Measurements from ENCODE around the gene SMIM5.

SMIM5 gene

DNA sequence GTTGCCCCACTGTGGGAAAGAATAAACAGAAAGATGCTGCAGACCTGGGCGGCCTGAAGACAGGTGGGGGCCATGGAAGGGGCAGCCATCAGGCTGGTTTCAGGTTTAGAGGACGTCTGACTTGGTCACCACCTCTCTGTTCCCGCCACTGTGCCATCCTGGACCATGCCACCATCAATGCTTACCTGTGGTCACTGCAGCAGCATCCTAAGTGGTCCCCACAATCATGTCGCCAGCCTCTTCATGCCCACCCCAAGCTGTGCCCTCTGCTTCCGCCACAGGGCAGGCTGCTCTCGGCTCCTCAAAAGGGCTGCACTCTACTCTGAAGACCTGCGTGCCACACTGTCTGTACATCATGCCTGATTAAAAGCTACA lies 10.4 kb downstream of the SMIM5 start:
- Histone ChIP-seq H3K23ac (ENCODE audit: low read length in 2 of 2) (no peak overlapping the region), H3K4me1 (ENCODE audit: control insufficient read depth, insufficient read depth, low read depth, low read length) (peaks cover 30% of the 10 kb centered on the region), H3K14ac (ENCODE audit: low read length in 2 of 2) (no peak overlapping the region)

DNA sequence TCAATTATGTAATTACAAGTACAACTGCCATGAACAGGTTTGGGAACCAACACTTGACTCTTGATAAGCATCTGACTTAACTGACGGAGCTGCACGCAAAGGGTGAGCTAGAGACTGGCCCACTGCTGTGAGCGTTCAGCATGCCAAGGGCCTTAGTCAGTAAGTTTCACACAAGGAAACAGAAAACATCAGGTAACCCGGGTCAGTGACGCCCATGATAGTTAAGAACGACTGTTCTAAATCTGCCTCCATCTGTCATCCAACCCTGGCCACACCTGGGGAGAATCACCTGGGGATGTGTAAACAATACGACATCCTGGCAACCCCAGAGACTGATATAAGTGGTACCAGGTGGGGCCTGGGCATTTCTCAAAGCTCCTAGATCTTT lies 12.3 kb downstream of the SMIM5 start:
- H2BK12ac ChIP-seq (ENCODE audit: low read length in 2 of 2) = no peak overlapping the region
- peak overlapping the region; percentile 99 for H3K27ac ChIP-seq (ENCODE audit: low read length, poor library complexity, severe bottlenecking)
- peaks cover 32 to 44% of the 10 kb centered on the region in 2 experiments for H3K36me3 ChIP-seq (ENCODE audit: control insufficient read depth in 1 of 2, insufficient read depth in 2 of 2, low read depth in 1 of 2, low read length in 2 of 2)
- no peak overlapping the region for H3K18ac ChIP-seq (ENCODE audit: low read depth in 1 of 2, low read length in 2 of 2)
- peak overlapping the region; percentile 99 for H2AK5ac ChIP-seq (ENCODE audit: low read length, severe bottlenecking)
- no peak overlapping the region for H3K4ac ChIP-seq (ENCODE audit: low read depth in 1 of 2, low read length in 2 of 2)
- no peak overlapping the region for H2BK15ac ChIP-seq (ENCODE audit: low read depth, poor library complexity, severe bottlenecking)
- 70% methylated on average over 7 of the region's 7 CpGs for WGBS
- no peak overlapping the region for H3K4me3 ChIP-seq (ENCODE audit: insufficient read depth in 1 of 2, low read depth in 1 of 2, low read length in 2 of 2)
- no peak overlapping the region for H2AFZ ChIP-seq (ENCODE audit: low read depth, low read length)
- no peaks in the 10 kb centered on the region for H3K27me3 ChIP-seq (ENCODE audit: control insufficient read depth in 1 of 2, insufficient read depth in 1 of 2, low read length in 2 of 2)
- H3K9ac ChIP-seq (ENCODE audit: low read length) = no peak overlapping the region
- peak; percentile 50 for DNase-seq
- no peak overlapping the region for H3K14ac ChIP-seq (ENCODE audit: low read length in 2 of 2)
- H2BK5ac ChIP-seq (ENCODE audit: low read depth, low read length, poor library complexity, severe bottlenecking) = peak overlapping the region; percentile 98
- H3K4me2 ChIP-seq (ENCODE audit: low read length, poor library complexity, severe bottlenecking) = no peak overlapping the region
- no peak overlapping the region for H3K23ac ChIP-seq (ENCODE audit: low read length in 2 of 2)
- H4K91ac ChIP-seq (ENCODE audit: low read length) = no peak overlapping the region
- H2BK120ac ChIP-seq (ENCODE audit: low read depth, low read length) = no peak overlapping the region
- no peak overlapping the region for H4K8ac ChIP-seq (ENCODE audit: low read length)
- H3K4me1 ChIP-seq (ENCODE audit: control insufficient read depth, insufficient read depth, low read depth, low read length) = peaks cover 30% of the 10 kb centered on the region
- peaks cover 15% of the 10 kb centered on the region for H3K79me1 ChIP-seq (replicated peaks; ENCODE audit: low read length, poor library complexity, severe bottlenecking)
- H3K9me3 ChIP-seq (ENCODE audit: control insufficient read depth, low read length) = no peaks in the 10 kb centered on the region

More for the DNA sequence above, 10.4 kb downstream of the SMIM5 start:
- peaks cover 14 to 40% of the 10 kb centered on the region in 2 experiments for H3K36me3 ChIP-seq (ENCODE audit: control insufficient read depth in 1 of 2, insufficient read depth in 2 of 2, low read depth in 1 of 2, low read length in 2 of 2)
- no peak for DNase-seq
- no peak overlapping the region for H4K91ac ChIP-seq (ENCODE audit: low read length)
- H2BK120ac ChIP-seq (ENCODE audit: low read depth, low read length) = no peak overlapping the region
- H2AK5ac ChIP-seq (ENCODE audit: low read length, severe bottlenecking) = peak overlapping the region; percentile 71
- peaks cover 15% of the 10 kb centered on the region for H3K79me1 ChIP-seq (replicated peaks; ENCODE audit: low read length, poor library complexity, severe bottlenecking)
- no peak overlapping the region for H2BK15ac ChIP-seq (ENCODE audit: low read depth, poor library complexity, severe bottlenecking)
- no peak overlapping the region for H3K18ac ChIP-seq (ENCODE audit: low read depth in 1 of 2, low read length in 2 of 2)
- WGBS = 93% methylated on average over 7 of the region's 7 CpGs
- no peak overlapping the region for H2BK12ac ChIP-seq (ENCODE audit: low read length in 2 of 2)
- no peak overlapping the region for H3K4me2 ChIP-seq (ENCODE audit: low read length, poor library complexity, severe bottlenecking)
- H3K4ac ChIP-seq (ENCODE audit: low read depth in 1 of 2, low read length in 2 of 2) = no peak overlapping the region
- no peak overlapping the region for H3K9ac ChIP-seq (ENCODE audit: low read length)
- no peak overlapping the region for H3K4me3 ChIP-seq (ENCODE audit: insufficient read depth in 1 of 2, low read depth in 1 of 2, low read length in 2 of 2)
- H2AFZ ChIP-seq (ENCODE audit: low read depth, low read length) = no peak overlapping the region
- no peak overlapping the region for H2BK5ac ChIP-seq (ENCODE audit: low read depth, low read length, poor library complexity, severe bottlenecking)
- H4K8ac ChIP-seq (ENCODE audit: low read length) = no peak overlapping the region
- no peak overlapping the region for H3K27ac ChIP-seq (ENCODE audit: low read length, poor library complexity, severe bottlenecking)
- no peaks in the 10 kb centered on the region for H3K27me3 ChIP-seq (ENCODE audit: control insufficient read depth in 1 of 2, insufficient read depth in 1 of 2, low read length in 2 of 2)
- H3K9me3 ChIP-seq (ENCODE audit: control insufficient read depth, low read length) = no peaks in the 10 kb centered on the region

DNA sequence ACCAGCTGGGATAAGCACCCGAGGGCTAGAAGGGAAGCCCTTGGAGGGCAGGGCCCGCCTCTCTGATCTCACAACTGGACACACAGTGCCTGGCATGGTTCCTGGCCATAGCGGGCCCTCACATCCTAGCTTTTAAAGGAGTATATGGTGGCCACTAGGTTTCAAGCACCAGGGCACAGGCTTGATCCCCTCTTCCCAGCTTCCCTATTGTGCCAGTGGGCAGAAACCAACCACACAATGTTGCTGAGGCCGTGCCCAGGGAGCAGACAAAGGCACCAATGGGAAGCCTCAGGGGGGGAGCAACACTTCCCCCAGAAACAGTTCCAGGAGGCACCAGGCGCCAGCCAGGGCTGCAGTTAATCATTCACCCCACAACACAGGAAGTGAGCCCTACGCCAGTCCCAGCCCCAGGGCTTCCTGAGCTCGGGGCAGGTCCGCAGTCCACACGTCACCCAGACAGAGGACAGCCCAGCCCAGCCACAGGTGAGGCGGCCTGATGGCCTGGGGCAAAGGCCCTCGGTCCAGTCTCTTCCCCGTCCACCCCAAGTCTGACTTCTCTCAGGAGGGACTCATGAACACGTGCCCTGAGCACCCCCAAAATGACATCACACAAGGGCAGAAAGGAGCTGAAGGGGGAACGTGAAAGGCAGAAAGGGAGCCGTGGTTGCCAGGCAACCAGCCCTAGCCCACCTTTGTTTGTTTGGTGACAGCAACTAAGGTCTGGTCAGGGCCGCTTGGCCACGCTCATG lies 12.8 kb downstream of the SMIM5 start:
- Histone ChIP-seq H2BK15ac (ENCODE audit: low read depth, poor library complexity, severe bottlenecking) (no peak overlapping the region), H4K8ac (ENCODE audit: low read length) (no peak overlapping the region), H2BK120ac (ENCODE audit: low read depth, low read length) (no peak overlapping the region), H3K4me3 (ENCODE audit: insufficient read depth in 1 of 2, low read depth in 1 of 2, low read length in 2 of 2) (no peak overlapping the region), H3K18ac (ENCODE audit: low read depth in 1 of 2, low read length in 2 of 2) (no peak overlapping the region), H2BK5ac (ENCODE audit: low read depth, low read length, poor library complexity, severe bottlenecking) (peak overlapping the region; percentile 98), H3K9ac (ENCODE audit: low read length) (no peak overlapping the region), H3K27me3 (ENCODE audit: control insufficient read depth in 1 of 2, insufficient read depth in 1 of 2, low read length in 2 of 2) (no peaks in the 10 kb centered on the region), H2AFZ (ENCODE audit: low read depth, low read length) (no peak overlapping the region), H3K23ac (ENCODE audit: low read length in 2 of 2) (no peak overlapping the region), H3K36me3 (ENCODE audit: control insufficient read depth in 1 of 2, insufficient read depth in 2 of 2, low read depth in 1 of 2, low read length in 2 of 2) (peaks cover 37 to 44% of the 10 kb centered on the region in 2 experiments), H3K27ac (ENCODE audit: low read length, poor library complexity, severe bottlenecking) (peak overlapping the region; percentile 99), H3K9me3 (ENCODE audit: control insufficient read depth, low read length) (no peaks in the 10 kb centered on the region), H3K14ac (ENCODE audit: low read length in 2 of 2) (no peak overlapping the region), H3K79me1 (replicated peaks; ENCODE audit: low read length, poor library complexity, severe bottlenecking) (peaks cover 15% of the 10 kb centered on the region), H3K4me2 (ENCODE audit: low read length, poor library complexity, severe bottlenecking) (peak overlapping the region; percentile 57), H3K4ac (ENCODE audit: low read depth in 1 of 2, low read length in 2 of 2) (no peak overlapping the region), H2BK12ac (ENCODE audit: low read length in 2 of 2) (no peak overlapping the region), H4K91ac (ENCODE audit: low read length) (no peak overlapping the region), H3K4me1 (ENCODE audit: control insufficient read depth, insufficient read depth, low read depth, low read length) (peaks cover 28% of the 10 kb centered on the region), H2AK5ac (ENCODE audit: low read length, severe bottlenecking) (peak overlapping the region; percentile 99)
- no peak for DNase-seq
- 82% methylated on average over 17 of the region's 17 CpGs for WGBS

DNA sequence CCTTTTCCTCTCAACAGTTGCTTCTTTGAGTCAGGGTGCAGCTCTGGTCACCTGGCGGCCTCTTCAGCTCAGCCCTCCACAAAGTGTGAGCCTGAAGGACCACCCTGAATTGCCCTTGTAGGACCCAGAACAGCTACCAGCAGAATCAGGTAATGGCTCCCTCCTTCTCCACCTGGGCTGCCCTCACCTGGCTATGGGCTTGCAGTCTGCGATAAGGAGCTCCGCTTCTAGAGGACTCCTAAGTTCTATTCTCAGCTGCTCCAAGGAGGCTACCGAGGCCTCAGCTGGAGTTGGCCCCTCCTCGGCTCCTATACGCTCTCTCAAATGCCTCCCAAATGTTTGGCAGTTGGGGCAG lies 13.4 kb downstream of the SMIM5 start:
- Histone ChIP-seq H3K36me3 (ENCODE audit: control insufficient read depth in 1 of 2, insufficient read depth in 2 of 2, low read depth in 1 of 2, low read length in 2 of 2) (peaks cover 39 to 43% of the 10 kb centered on the region in 2 experiments), H2BK12ac (ENCODE audit: low read length in 2 of 2) (no peak overlapping the region), H3K4me2 (ENCODE audit: low read length, poor library complexity, severe bottlenecking) (no peak overlapping the region), H4K8ac (ENCODE audit: low read length) (no peak overlapping the region), H3K27me3 (ENCODE audit: control insufficient read depth in 1 of 2, insufficient read depth in 1 of 2, low read length in 2 of 2) (no peaks in the 10 kb centered on the region), H2AFZ (ENCODE audit: low read depth, low read length) (no peak overlapping the region), H3K14ac (ENCODE audit: low read length in 2 of 2) (no peak overlapping the region), H3K4me1 (ENCODE audit: control insufficient read depth, insufficient read depth, low read depth, low read length) (peaks cover 24% of the 10 kb centered on the region), H3K27ac (ENCODE audit: low read length, poor library complexity, severe bottlenecking) (peak overlapping the region; percentile 99), H3K79me1 (replicated peaks; ENCODE audit: low read length, poor library complexity, severe bottlenecking) (peaks cover 15% of the 10 kb centered on the region), H2BK5ac (ENCODE audit: low read depth, low read length, poor library complexity, severe bottlenecking) (peak overlapping the region; percentile 79), H3K9me3 (ENCODE audit: control insufficient read depth, low read length) (no peaks in the 10 kb centered on the region), H3K4ac (ENCODE audit: low read depth in 1 of 2, low read length in 2 of 2) (no peak overlapping the region), H3K9ac (ENCODE audit: low read length) (no peak overlapping the region), H3K18ac (ENCODE audit: low read depth in 1 of 2, low read length in 2 of 2) (no peak overlapping the region), H2BK15ac (ENCODE audit: low read depth, poor library complexity, severe bottlenecking) (no peak overlapping the region), H2BK120ac (ENCODE audit: low read depth, low read length) (no peak overlapping the region), H4K91ac (ENCODE audit: low read length) (no peak overlapping the region), H2AK5ac (ENCODE audit: low read length, severe bottlenecking) (peak overlapping the region; percentile 99), H3K23ac (ENCODE audit: low read length in 2 of 2) (no peak overlapping the region), H3K4me3 (ENCODE audit: insufficient read depth in 1 of 2, low read depth in 1 of 2, low read length in 2 of 2) (no peak overlapping the region)
- DNase-seq = no peak
- WGBS = 100% methylated on average over 6 of the region's 6 CpGs
